ENCODE measurements around the gene SEPTIN10. TPM values are rescaled to one million over a fixed set of nuclear protein-coding genes. Genes with fewer than 3 reads are reported as not detected.

Gene SEPTIN10
- total RNA-seq, 4 donors from 2014 or later: 81.7 to 134 (median 114) TPM

- no peak for TF ChIP-seq POLR2A (IDR thresholded peaks at IDR 0.05)
- no peak for TF ChIP-seq CTCF (IDR thresholded peaks at IDR 0.05)
- intact Hi-C loops (cut with DNase I; ENCODE audit: low total_unique reads): no loop called here
- H3K4me3 ChIP-seq (ENCODE audit: low read depth, poor library complexity, severe bottlenecking): no peak overlapping the region
- 91 to 95% methylated on average over 20 to 21 of the region's 21 CpGs for WGBS, 2 donors
- no peak for DNase-seq (ENCODE audit: low spot score in 2 of 2)
These were observed 112.3 kb downstream of the SEPTIN10 start for GRCh38 chr2:109501461-109501860.

GRCh38 chr2:109500910-109501309 lies 112.9 kb downstream of the SEPTIN10 start:
- no peak for TF ChIP-seq POLR2A (IDR thresholded peaks at IDR 0.05)
- no peak for TF ChIP-seq CTCF (IDR thresholded peaks at IDR 0.05)
- 93 to 95% methylated on average over 8 of the region's 8 CpGs for WGBS, 2 donors
- DNase-seq (ENCODE audit: low spot score in 2 of 2): no peak
- intact Hi-C loops (cut with DNase I; ENCODE audit: low total_unique reads): no loop called here
- no peak overlapping the region for H3K4me3 ChIP-seq (ENCODE audit: low read depth, poor library complexity, severe bottlenecking)

GRCh38 chr2:109499566-109499965 lies 114.2 kb downstream of the SEPTIN10 start:
- no peak for DNase-seq (ENCODE audit: low spot score in 2 of 2)
- no peak for TF ChIP-seq CTCF (IDR thresholded peaks at IDR 0.05)
- no peak for TF ChIP-seq POLR2A (IDR thresholded peaks at IDR 0.05)
- no peak overlapping the region for H3K4me3 ChIP-seq (ENCODE audit: low read depth, poor library complexity, severe bottlenecking)
- intact Hi-C loops (cut with DNase I; ENCODE audit: low total_unique reads): no loop called here
- 60 to 65% methylated on average over 4 to 5 of the region's 5 CpGs for WGBS, 2 donors

- TF ChIP-seq POLR2A (IDR thresholded peaks at IDR 0.05): no peak
- no peak for TF ChIP-seq CTCF (IDR thresholded peaks at IDR 0.05)
- intact Hi-C loops (cut with DNase I; ENCODE audit: low total_unique reads): no loop called here
- H3K4me3 ChIP-seq (ENCODE audit: low read depth, poor library complexity, severe bottlenecking): no peak overlapping the region
- 83 to 91% methylated on average over 15 of the region's 15 CpGs for WGBS, 2 donors
- no peak for DNase-seq (ENCODE audit: low spot score in 2 of 2)
These were observed 114.9 kb downstream of the SEPTIN10 start for GRCh38 chr2:109498906-109499305.

- TF ChIP-seq CTCF (IDR thresholded peaks at IDR 0.05) (no peak), POLR2A (IDR thresholded peaks at IDR 0.05) (no peak)
- H3K4me3 ChIP-seq (ENCODE audit: low read depth, poor library complexity, severe bottlenecking): no peak overlapping the region
- no peak for DNase-seq (ENCODE audit: low spot score in 2 of 2)
- 64 to 73% methylated on average over 18 of the region's 19 CpGs for WGBS, 2 donors
- intact Hi-C loops (cut with DNase I; ENCODE audit: low total_unique reads): no loop called here
These were observed 115.6 kb downstream of the SEPTIN10 start for GRCh38 chr2:109497911-109498870.
